Adrenal gland (tissue), 5 donors: ENCODE data around the gene C18orf32.

Source experiments
- POLR2A ChIP-seq, 2 donors: fragments of 450-650 bp; IDR thresholded peaks; one replicate each; pipeline ENCODE4 v1.6.1; 2017; ENCODE audit warnings: antibody characterized with exemption in 2 of 2, mild to moderate bottlenecking in 2 of 2, moderate library complexity in 1 of 2
- TF ChIP-seq, protein P1 (sequence below), 6 experiments: fragments of 450-650 bp in 4 of 6; fragments of 200-600 bp in 2 of 6; sonication (generic) in 1 of 6; IDR thresholded peaks; 1 replicate in 5 of 6; 2 replicates in 1 of 6; pipeline versions ENCODE4 v1.5.1 to v1.8.0; 2016 to 2021; ENCODE audit warnings: antibody characterized with exemption in 6 of 6, mild to moderate bottlenecking in 2 of 6, moderate library complexity in 1 of 6
- donor health status: DM: no; HTN: no; CAD: no.

DNA sequence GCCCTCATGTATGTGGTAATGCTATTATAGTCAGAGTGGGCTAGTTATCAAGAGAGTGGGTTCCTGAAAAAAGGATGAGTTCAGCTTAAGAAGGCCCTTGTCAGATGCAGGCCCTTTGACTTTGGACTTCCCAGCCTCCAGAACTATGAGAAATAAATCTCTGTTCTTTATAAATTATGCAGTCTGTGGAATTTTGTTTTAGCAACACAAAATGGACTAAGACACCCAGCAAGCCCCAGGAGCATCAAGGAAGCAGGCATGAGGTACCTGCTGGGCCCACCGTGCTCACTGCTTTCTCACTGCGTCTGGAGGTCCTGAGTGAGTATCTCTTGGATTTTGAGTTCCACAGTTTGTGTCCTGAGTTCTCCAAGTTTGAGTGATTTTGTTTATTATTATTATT is 38.9 kb upstream of the C18orf32 start:
- TF ChIP-seq, protein P1, sequence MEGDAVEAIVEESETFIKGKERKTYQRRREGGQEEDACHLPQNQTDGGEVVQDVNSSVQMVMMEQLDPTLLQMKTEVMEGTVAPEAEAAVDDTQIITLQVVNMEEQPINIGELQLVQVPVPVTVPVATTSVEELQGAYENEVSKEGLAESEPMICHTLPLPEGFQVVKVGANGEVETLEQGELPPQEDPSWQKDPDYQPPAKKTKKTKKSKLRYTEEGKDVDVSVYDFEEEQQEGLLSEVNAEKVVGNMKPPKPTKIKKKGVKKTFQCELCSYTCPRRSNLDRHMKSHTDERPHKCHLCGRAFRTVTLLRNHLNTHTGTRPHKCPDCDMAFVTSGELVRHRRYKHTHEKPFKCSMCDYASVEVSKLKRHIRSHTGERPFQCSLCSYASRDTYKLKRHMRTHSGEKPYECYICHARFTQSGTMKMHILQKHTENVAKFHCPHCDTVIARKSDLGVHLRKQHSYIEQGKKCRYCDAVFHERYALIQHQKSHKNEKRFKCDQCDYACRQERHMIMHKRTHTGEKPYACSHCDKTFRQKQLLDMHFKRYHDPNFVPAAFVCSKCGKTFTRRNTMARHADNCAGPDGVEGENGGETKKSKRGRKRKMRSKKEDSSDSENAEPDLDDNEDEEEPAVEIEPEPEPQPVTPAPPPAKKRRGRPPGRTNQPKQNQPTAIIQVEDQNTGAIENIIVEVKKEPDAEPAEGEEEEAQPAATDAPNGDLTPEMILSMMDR (IDR thresholded peaks at IDR 0.05): no peak
- TF ChIP-seq POLR2A (IDR thresholded peaks at IDR 0.05): no peak
